Astrocyte of the cerebellum (primary cell): Measurements from ENCODE around the gene H2BK1.

ENCODE experiments used
- DNase-seq: peaks from one replicate; pipeline ENCODE4 v3.0.0-alpha.2; 2011; ENCODE audit warnings: low read depth
- H3K4me3 ChIP-seq: 2 replicates; pipeline ENCODE4 v1.5.1; 2011; ENCODE audit warnings: mild to moderate bottlenecking, low read depth, low read length, moderate library complexity
- CTCF ChIP-seq: IDR thresholded peaks from 2 replicates; pipeline ENCODE4 v1.5.1; 2012; ENCODE audit warnings: low read length, low read depth, moderate library complexity, mild to moderate bottlenecking; ENCODE audit errors: missing control alignments
- in situ Hi-C: cut with HindIII; loops from 2 replicates; pipeline ENCODE4 v1.10.0; 2017; ENCODE audit warnings: low sequenced_read_pairs

H2BK1 gene

GRCh38 chr7:151188252-151188542 is 22.1 kb downstream of the H2BK1 start:
- H3K4me3 ChIP-seq: no peak overlapping the region
- DNase-seq: no peak
- no peak for TF ChIP-seq CTCF
- in situ Hi-C loops: no loop called here

DNA sequence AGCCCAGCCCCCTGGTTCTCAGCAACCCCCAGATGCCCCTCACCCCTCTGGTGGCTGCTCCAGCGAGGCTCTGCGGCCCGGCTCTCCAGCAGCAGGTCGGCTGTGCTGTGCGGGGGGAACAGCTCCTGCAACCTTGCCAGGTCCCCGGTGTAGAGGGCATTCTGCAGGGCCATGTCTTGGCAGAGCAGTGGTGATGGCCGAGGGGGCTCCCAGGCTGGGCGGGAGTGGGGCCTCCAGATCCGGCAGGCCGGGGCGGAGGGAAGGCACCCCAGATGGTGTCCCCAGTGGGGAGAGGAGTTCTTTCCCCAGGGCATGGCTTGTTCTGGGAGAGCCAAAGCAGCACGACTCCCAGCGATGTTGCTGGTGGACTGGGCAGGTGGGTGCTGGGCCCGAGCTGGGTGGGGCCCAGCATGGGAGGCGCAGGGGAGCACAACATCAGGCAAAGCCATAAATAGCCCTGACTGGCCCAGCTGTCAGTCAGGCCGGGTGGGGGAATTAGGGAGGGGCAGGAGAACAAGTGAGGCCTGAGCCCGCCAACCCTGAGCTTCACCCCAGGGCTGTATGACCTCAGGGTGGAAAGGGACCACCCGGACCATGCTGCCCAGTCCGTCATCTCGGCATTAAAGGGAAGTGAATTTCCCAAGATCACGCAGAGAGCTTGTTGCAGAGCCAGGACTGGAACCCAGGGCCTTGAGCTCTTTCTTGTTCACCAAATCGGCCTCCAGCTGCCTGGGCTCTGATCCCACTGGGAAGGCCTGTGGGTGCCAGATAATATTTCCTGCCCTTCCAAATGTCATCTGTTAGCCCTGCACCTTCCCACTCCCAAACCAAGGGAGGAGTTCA is 22.7 kb downstream of the H2BK1 start:
- in situ Hi-C loops: no loop called here
- no peak for TF ChIP-seq CTCF
- no peak for DNase-seq
- no peak overlapping the region for H3K4me3 ChIP-seq

DNA sequence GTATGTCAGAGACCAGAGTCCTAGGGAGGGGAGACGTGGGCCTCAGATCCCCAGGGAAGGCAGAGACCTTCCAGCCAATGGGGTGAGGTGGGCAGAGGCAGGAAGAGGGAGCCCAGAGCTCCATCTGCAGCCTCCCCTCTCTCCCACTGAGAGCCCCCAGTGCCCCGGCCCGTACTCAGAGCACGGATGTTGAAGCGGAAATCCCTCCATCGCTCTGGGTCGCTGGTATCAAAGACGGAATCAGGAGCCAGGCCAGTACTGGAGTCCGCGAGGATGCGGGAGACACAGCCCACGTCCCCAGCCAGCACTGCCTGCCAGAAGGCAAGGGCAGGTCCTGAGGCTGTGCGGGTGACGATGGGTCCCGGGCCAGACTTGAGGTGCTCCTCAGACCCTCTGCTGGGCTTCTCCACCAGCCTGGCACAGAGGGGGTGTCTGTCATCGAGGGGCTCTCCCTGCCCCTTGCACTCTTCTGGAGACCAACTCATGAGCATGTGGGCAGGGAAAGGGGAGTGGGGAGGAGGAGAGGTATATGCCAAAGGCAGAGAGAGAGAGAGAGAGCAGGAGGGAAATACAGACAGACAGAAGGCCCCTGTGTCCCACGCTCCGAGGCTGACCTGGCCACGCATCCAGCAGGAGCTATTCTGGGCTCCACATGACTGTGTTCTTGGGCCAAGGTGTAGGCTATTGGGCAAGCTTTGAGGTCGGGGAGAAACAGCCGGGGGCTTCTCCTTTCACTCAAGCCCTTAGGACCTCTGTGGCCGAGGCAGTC is 23.5 kb downstream of the H2BK1 start, which contains the start of gene ASB10:
TSS of gene ASB10 (minus strand) at position 611 of the 769 bp plus-strand sequence. CDS start at position 491, 120 bp downstream.
- in situ Hi-C loops: no loop called here
- TF ChIP-seq CTCF: no peak
- no peak within 1 kb of the TSS for H3K4me3 ChIP-seq
- DNase-seq: no peak

DNA sequence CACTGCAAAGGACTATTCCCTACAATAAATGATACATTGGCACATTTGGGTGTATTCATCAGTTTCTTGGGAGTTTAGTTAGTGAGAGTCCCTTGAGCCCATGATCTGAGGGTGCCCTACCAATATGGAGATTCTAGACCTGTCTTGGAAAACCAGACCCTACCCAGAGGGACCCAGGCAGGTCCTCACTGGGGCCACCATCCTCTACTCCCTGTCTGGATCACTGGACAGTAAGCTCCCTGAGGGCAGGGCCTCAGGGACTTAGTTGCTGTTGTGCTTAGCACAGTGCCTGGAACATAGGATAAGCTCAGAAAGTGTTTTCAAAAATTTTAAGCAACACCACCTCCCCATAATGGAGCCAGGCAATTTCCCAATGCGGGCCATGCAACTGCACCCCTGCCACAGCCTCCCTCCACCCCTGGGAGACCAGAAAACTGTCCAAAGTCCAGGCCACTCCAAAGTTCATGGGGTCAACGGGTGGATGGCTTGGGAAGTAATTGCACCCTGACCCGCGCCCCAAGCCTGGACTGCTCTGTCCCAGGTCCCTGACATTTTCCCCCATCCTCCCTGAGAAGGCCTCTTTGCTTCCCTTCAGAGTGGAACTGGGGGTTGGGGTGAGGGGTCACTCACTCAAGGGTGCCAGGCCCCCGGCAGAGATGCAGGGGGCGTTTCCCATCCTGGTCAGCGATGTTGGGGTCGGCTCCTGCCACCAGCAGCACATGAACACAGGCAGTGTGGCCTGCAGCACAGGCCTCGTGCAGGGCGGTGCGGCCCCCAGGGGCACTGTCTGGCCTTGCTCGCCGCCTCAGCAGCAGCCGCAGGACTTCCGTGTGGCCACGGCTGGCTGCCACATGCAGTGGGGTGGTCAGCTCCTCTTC is 24.3 kb downstream of the H2BK1 start:
- in situ Hi-C loops: no loop called here

GRCh38 chr7:151181011-151181431 is 29.3 kb downstream of the H2BK1 start:
- no peak for TF ChIP-seq CTCF
- no peak overlapping the region for H3K4me3 ChIP-seq
- DNase-seq: no peak
- in situ Hi-C loops: no loop called here

More for the DNA sequence above, 24.3 kb downstream of the H2BK1 start:
- TF ChIP-seq CTCF: no peak
- H3K4me3 ChIP-seq: no peak overlapping the region
- DNase-seq: no peak

GRCh38 chr7:151179946-151180345 is 30.3 kb downstream of the H2BK1 start:
- no peak for TF ChIP-seq CTCF
- in situ Hi-C loops: no loop called here
- no peak for DNase-seq
- no peak overlapping the region for H3K4me3 ChIP-seq
